BLaER1 (cell line): Measurements from ENCODE around the gene SRRM4.

Experiments used
- H3K27ac ChIP-seq: shearing (Covaris generic); formaldehyde crosslinking; 2 replicates; pipeline ENCODE4 v1.8.1; 2022
- H3K27me3 ChIP-seq: shearing (Covaris generic); formaldehyde crosslinking; 2 replicates; pipeline ENCODE4 v1.8.1; 2022
- H3K36me3 ChIP-seq: shearing (Covaris generic); formaldehyde crosslinking; 2 replicates; pipeline ENCODE4 v1.8.1; 2022
- H3K4me1 ChIP-seq: shearing (Covaris generic); formaldehyde crosslinking; 2 replicates; pipeline ENCODE4 v1.8.1; 2022
- H3K4me2 ChIP-seq: shearing (Covaris generic); formaldehyde crosslinking; 2 replicates; pipeline ENCODE4 v1.8.1; 2022
- H3K4me3 ChIP-seq: shearing (Covaris generic); formaldehyde crosslinking; 2 replicates; pipeline ENCODE4 v1.8.1; 2022
- H3K9ac ChIP-seq: shearing (Covaris generic); formaldehyde crosslinking; 2 replicates; pipeline ENCODE4 v1.8.1; 2022
- H3K9me3 ChIP-seq: shearing (Covaris generic); formaldehyde crosslinking; 2 replicates; pipeline ENCODE4 v1.8.1; 2022
- H4K20me1 ChIP-seq: shearing (Covaris generic); formaldehyde crosslinking; 2 replicates; pipeline ENCODE4 v1.8.1; 2022
- Cebpa-rat ChIP-seq: shearing (Covaris generic); IDR thresholded peaks from 2 replicates; pipeline ENCODE4 v1.8.1; 2022

SRRM4 gene

GRCh38 chr12:119113496-119113986 is 132.2 kb downstream of the SRRM4 start:
- H3K4me3 ChIP-seq: no peak overlapping the region
- H4K20me1 ChIP-seq: no peaks in the 10 kb centered on the region
- TF ChIP-seq Cebpa-rat: no peak
- H3K27me3 ChIP-seq: no peaks in the 10 kb centered on the region
- H3K27ac ChIP-seq: no peak overlapping the region
- no peak overlapping the region for H3K9ac ChIP-seq
- H3K4me2 ChIP-seq: no peak overlapping the region
- H3K9me3 ChIP-seq: no peaks in the 10 kb centered on the region
- H3K4me1 ChIP-seq: no peaks in the 10 kb centered on the region
- H3K36me3 ChIP-seq: no peaks in the 10 kb centered on the region

GRCh38 chr12:119114294-119114693 is 133.0 kb downstream of the SRRM4 start:
- no peak for TF ChIP-seq Cebpa-rat
- H3K9me3 ChIP-seq: no peaks in the 10 kb centered on the region
- no peaks in the 10 kb centered on the region for H3K4me1 ChIP-seq
- H4K20me1 ChIP-seq: no peaks in the 10 kb centered on the region
- no peaks in the 10 kb centered on the region for H3K36me3 ChIP-seq
- H3K4me3 ChIP-seq: no peak overlapping the region
- H3K27ac ChIP-seq: no peak overlapping the region
- no peak overlapping the region for H3K4me2 ChIP-seq
- H3K27me3 ChIP-seq: no peaks in the 10 kb centered on the region
- no peak overlapping the region for H3K9ac ChIP-seq

- Histone ChIP-seq H3K9me3 (no peaks in the 10 kb centered on the region), H3K36me3 (no peaks in the 10 kb centered on the region), H3K4me1 (no peaks in the 10 kb centered on the region), H3K4me2 (no peak overlapping the region), H3K27ac (no peak overlapping the region), H4K20me1 (no peaks in the 10 kb centered on the region), H3K9ac (no peak overlapping the region), H3K27me3 (no peaks in the 10 kb centered on the region), H3K4me3 (no peak overlapping the region)
- no peak for TF ChIP-seq Cebpa-rat
Observed at GRCh38 chr12:119115296-119115905, 134.1 kb downstream of the SRRM4 start.

DNA sequence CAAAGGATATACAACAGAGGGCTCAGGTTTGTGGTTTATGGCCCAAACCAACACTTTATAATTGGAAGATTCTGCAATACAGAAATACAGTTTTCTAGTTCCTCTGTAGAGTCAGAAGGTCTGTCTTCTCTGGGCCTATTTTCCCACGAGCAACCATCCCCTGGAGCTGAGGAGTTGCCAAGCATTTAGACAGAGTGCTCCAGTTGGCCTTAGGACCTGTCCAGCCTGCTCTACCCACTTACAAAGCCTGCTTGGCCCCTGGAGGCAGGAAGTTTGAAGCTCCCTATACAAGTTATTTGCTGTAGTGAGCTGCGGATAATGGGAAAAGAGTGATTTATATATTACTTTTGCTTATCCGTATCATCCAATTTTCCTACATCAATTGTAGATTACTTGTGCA is 136.6 kb downstream of the SRRM4 start:
- Histone ChIP-seq H3K27me3 (no peaks in the 10 kb centered on the region), H4K20me1 (no peaks in the 10 kb centered on the region), H3K4me1 (no peaks in the 10 kb centered on the region), H3K36me3 (no peaks in the 10 kb centered on the region), H3K4me3 (no peak overlapping the region), H3K27ac (no peak overlapping the region), H3K9ac (no peak overlapping the region), H3K4me2 (no peak overlapping the region), H3K9me3 (no peaks in the 10 kb centered on the region)
- TF ChIP-seq Cebpa-rat: no peak

- no peaks in the 10 kb centered on the region for H3K27me3 ChIP-seq
- H3K4me2 ChIP-seq: no peak overlapping the region
- no peak overlapping the region for H3K4me3 ChIP-seq
- H3K4me1 ChIP-seq: no peaks in the 10 kb centered on the region
- H3K9ac ChIP-seq: no peak overlapping the region
- H3K9me3 ChIP-seq: no peaks in the 10 kb centered on the region
- no peaks in the 10 kb centered on the region for H3K36me3 ChIP-seq
- TF ChIP-seq Cebpa-rat: no peak
- no peaks in the 10 kb centered on the region for H4K20me1 ChIP-seq
- H3K27ac ChIP-seq: no peak overlapping the region
Observed at GRCh38 chr12:119118625-119119024, 137.3 kb downstream of the SRRM4 start.

GRCh38 chr12:119122047-119122446 is 140.7 kb downstream of the SRRM4 start:
- H3K4me1 ChIP-seq: no peaks in the 10 kb centered on the region
- no peak overlapping the region for H3K4me2 ChIP-seq
- no peaks in the 10 kb centered on the region for H3K27me3 ChIP-seq
- H3K9ac ChIP-seq: no peak overlapping the region
- H4K20me1 ChIP-seq: no peaks in the 10 kb centered on the region
- H3K36me3 ChIP-seq: no peaks in the 10 kb centered on the region
- TF ChIP-seq Cebpa-rat: no peak
- no peak overlapping the region for H3K4me3 ChIP-seq
- H3K9me3 ChIP-seq: no peaks in the 10 kb centered on the region
- no peak overlapping the region for H3K27ac ChIP-seq

GRCh38 chr12:119122751-119123150 is 141.4 kb downstream of the SRRM4 start:
- Histone ChIP-seq H3K27ac (no peak overlapping the region), H3K9ac (no peak overlapping the region)
- TF ChIP-seq Cebpa-rat: no peak

GRCh38 chr12:119128527-119128926 is 147.2 kb downstream of the SRRM4 start:
- H4K20me1 ChIP-seq: no peaks in the 10 kb centered on the region
- H3K36me3 ChIP-seq: no peaks in the 10 kb centered on the region
- TF ChIP-seq Cebpa-rat: no peak

More at GRCh38 chr12:119122751-119123150, 141.4 kb downstream of the SRRM4 start:
- Histone ChIP-seq H4K20me1 (no peaks in the 10 kb centered on the region), H3K27me3 (no peaks in the 10 kb centered on the region), H3K4me1 (no peaks in the 10 kb centered on the region), H3K4me3 (no peak overlapping the region), H3K9me3 (no peaks in the 10 kb centered on the region), H3K4me2 (no peak overlapping the region), H3K36me3 (no peaks in the 10 kb centered on the region)

DNA sequence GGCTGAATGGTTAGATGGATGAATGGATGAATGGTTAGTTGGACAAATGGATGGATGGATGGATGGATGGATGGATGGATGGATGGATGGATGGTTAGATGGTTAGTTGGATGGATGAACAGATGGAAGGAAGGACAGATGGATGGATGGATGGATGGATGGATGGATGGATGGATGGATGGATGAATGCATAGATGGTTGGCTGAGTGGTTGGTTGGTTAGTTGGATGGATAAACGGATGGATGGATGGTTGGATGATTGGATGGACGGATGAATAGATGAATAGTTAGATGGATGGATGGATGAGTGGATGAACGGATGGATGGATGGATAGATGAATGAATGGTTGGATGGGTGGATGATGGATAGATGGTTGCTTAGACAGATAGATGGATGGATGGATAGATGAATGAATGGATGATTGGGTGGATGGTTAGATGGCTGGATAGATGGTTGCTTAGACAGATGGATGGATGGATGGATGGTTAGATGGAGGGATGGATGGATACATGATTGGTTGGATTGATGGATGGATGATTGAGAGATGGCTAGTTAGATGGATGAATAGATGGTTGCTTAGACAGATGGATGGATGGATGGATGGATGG is 148.6 kb downstream of the SRRM4 start:
- no peak overlapping the region for H3K27ac ChIP-seq
- no peaks in the 10 kb centered on the region for H3K9me3 ChIP-seq
- H3K9ac ChIP-seq: no peak overlapping the region
- no peak overlapping the region for H3K4me3 ChIP-seq
- H3K4me1 ChIP-seq: no peaks in the 10 kb centered on the region
- no peak overlapping the region for H3K4me2 ChIP-seq
- H3K27me3 ChIP-seq: no peaks in the 10 kb centered on the region
- no peaks in the 10 kb centered on the region for H3K36me3 ChIP-seq
- no peak for TF ChIP-seq Cebpa-rat
- H4K20me1 ChIP-seq: no peaks in the 10 kb centered on the region

More at GRCh38 chr12:119128527-119128926, 147.2 kb downstream of the SRRM4 start:
- Histone ChIP-seq H3K27ac (no peak overlapping the region), H3K9ac (no peak overlapping the region), H3K4me3 (no peak overlapping the region), H3K9me3 (no peaks in the 10 kb centered on the region), H3K4me1 (no peaks in the 10 kb centered on the region), H3K4me2 (no peak overlapping the region), H3K27me3 (no peaks in the 10 kb centered on the region)

GRCh38 chr12:119130523-119130922 is 149.2 kb downstream of the SRRM4 start:
- Histone ChIP-seq H3K4me2 (no peak overlapping the region), H3K36me3 (no peaks in the 10 kb centered on the region), H3K27ac (no peak overlapping the region), H4K20me1 (no peaks in the 10 kb centered on the region), H3K4me1 (no peaks in the 10 kb centered on the region), H3K9ac (no peak overlapping the region), H3K4me3 (no peak overlapping the region), H3K9me3 (no peaks in the 10 kb centered on the region), H3K27me3 (no peaks in the 10 kb centered on the region)
- no peak for TF ChIP-seq Cebpa-rat
